Tibial nerve (tissue), 4 donors: ENCODE results near the gene CEBPZ.

Experiments
- CTCF ChIP-seq, 5 experiments: fragments of 200-600 bp in 3 of 5; fragments of 450-650 bp in 2 of 5; sonication (generic) in 3 of 5; IDR thresholded peaks; one replicate each; pipeline ENCODE4 v1.5.1; 2016 to 2019; ENCODE audit warnings: antibody characterized with exemption in 5 of 5, mild to moderate bottlenecking in 3 of 5, moderate library complexity in 2 of 5
- EP300 ChIP-seq, 2 donors: sonication (generic); formaldehyde crosslinking; IDR thresholded peaks; one replicate each; pipeline ENCODE4 v1.6.1; 2017; ENCODE audit warnings: antibody characterized with exemption in 2 of 2, mild to moderate bottlenecking in 1 of 2
- POLR2A ChIP-seq, 2 donors: fragments of 450-650 bp; IDR thresholded peaks; one replicate each; pipeline ENCODE4 v1.6.1; 2017; ENCODE audit warnings: antibody characterized with exemption in 2 of 2, mild to moderate bottlenecking in 2 of 2, moderate library complexity in 2 of 2

- TF ChIP-seq CTCF (IDR thresholded peaks at IDR 0.05) (no peak), POLR2A (IDR thresholded peaks at IDR 0.05) (no peak), EP300 (IDR thresholded peaks at IDR 0.05) (no peak)
Measured at GRCh38 chr2:37228788-37229187, 2.6 kb downstream of the CEBPZ start.
